ENCODE measurements around the gene PCDHA1. TPM values are rescaled to one million over a fixed set of nuclear protein-coding genes. Genes with fewer than 3 reads are reported as not detected.
A peak's percentile ranks its signal among the peaks of the same experiment; 100 is the strongest.

Gene PCDHA1
- total RNA-seq, 1 experiment from 2014 or later = not detected

DNA sequence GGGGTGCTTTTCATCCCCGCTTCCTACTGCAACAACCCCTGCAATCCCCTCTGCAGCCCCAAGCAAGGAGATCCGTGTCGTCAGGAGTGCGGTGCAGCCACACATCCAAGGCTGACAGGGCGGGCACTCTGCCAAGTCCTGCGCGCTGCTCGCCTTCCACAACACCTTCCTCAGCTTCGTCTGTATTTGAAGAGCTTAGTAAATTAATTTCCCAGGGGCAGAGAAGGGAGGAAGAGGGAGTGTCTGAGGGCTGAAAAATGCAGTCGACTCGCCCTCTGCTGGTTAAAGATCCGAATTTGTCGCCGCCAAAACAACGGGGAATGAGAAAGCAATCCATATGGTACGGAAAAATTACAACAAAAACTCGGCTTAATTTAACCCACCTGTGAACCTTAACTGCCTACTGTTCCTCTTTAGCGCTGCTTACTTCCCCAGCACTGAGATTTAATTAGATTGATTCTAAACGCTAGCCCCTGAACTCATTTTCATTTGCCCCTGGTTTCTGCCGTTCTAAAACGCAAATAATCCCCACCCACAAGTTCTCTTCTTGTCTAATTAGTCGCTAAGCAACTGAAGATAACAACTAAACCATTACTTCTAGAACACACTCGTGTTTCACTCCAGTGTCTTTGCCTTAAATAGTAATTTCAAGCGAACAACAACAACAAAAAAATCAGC, 254.3 kb downstream of the PCDHA1 start:
- H4K20me1 ChIP-seq (ENCODE audit: insufficient read depth) = no peaks in the 10 kb centered on the region
- peak overlapping the region; percentile 8; the same call in 1 of the 2 replicates for H3K27ac ChIP-seq (ENCODE audit: low read depth, low read length)
- no peaks in the 10 kb centered on the region for H3K79me2 ChIP-seq (ENCODE audit: insufficient read depth, low read length)
- ChIA-PET POLR2A (interaction anchor here (1.2 to 1.8 kb wide), 5 partner anchors 22 to 171 kb away, joined by 4 to 10 read pairs (median 4); partner anchors contain the start of gene PCDHA13), CTCF (interaction anchor here (0.7 to 2.3 kb wide), 21 partner anchors 11 to 254 kb away, joined by 3 to 50 read pairs (median 4); partner anchors contain the start of genes PCDHA1, PCDHA11, PCDHA13 and PCDHA4), RAD21 (ENCODE audit: low non-redundant PET in 1 of 2, low total read pairs in 2 of 2, uncharacterized antibody in 2 of 2, unreplicated experiment in 2 of 2) (interaction anchor here (0.7 to 2.4 kb wide), 9 partner anchors 23 to 171 kb away, joined by 3 to 24 read pairs (median 4); partner anchors contain the start of genes PCDHAC1 (in 2 of the 2), PCDHA11 (in 1 of the 2) and PCDHA13 (in 1 of the 2))
- peak overlapping the region; percentile 55 to 56 for H3K4me3 ChIP-seq (replicated peaks in 1 of 2; ENCODE audit: low read depth in 1 of 2, low read length in 2 of 2)
- H3K9me3 ChIP-seq (ENCODE audit: control insufficient read depth in 1 of 2, insufficient read depth in 1 of 2, low read depth in 1 of 2, low read length in 2 of 2) = no peaks in the 10 kb centered on the region
- H3K4me1 ChIP-seq (ENCODE audit: control insufficient read depth in 1 of 2, insufficient read depth in 2 of 2, low read length in 2 of 2) = peaks cover 2 to 10% of the 10 kb centered on the region in 2 experiments; a peak in 2 of 4 replicates
- H2AFZ ChIP-seq (ENCODE audit: low read depth, low read length, poor library complexity, severe bottlenecking) = peak overlapping the region; percentile 86
- no peaks in the 10 kb centered on the region for H3K9me2 ChIP-seq (ENCODE audit: insufficient read depth)
- intact Hi-C loops (cut with micrococcal nuclease) = loop anchor here (1.0 to 2.0 kb wide), 3 partner anchors 35 to 313 kb away; partner anchors contain the start of gene PCDHAC1
- ATAC-seq (peak; percentile 75), DNase-seq (ENCODE audit: low read depth, low spot score) (peak; percentile 69)
- H3K27me3 ChIP-seq (ENCODE audit: insufficient read depth, low read length) = no peaks in the 10 kb centered on the region
- peak overlapping the region; percentile 45 for H3K9ac ChIP-seq (ENCODE audit: low read length)
- no peaks in the 10 kb centered on the region for H3K36me3 ChIP-seq (ENCODE audit: control insufficient read depth in 1 of 2, insufficient read depth in 2 of 2, low read length in 2 of 2)
- H3K4me2 ChIP-seq (ENCODE audit: low read length) = peak overlapping the region; percentile 70
- TSS peak; percentile 98 for BruUV-seq (replicated peaks)
- TF ChIP-seq, protein P1, sequence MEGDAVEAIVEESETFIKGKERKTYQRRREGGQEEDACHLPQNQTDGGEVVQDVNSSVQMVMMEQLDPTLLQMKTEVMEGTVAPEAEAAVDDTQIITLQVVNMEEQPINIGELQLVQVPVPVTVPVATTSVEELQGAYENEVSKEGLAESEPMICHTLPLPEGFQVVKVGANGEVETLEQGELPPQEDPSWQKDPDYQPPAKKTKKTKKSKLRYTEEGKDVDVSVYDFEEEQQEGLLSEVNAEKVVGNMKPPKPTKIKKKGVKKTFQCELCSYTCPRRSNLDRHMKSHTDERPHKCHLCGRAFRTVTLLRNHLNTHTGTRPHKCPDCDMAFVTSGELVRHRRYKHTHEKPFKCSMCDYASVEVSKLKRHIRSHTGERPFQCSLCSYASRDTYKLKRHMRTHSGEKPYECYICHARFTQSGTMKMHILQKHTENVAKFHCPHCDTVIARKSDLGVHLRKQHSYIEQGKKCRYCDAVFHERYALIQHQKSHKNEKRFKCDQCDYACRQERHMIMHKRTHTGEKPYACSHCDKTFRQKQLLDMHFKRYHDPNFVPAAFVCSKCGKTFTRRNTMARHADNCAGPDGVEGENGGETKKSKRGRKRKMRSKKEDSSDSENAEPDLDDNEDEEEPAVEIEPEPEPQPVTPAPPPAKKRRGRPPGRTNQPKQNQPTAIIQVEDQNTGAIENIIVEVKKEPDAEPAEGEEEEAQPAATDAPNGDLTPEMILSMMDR (IDR thresholded peaks at IDR 0.05 in 2 of 3, conservative IDR thresholded peaks at IDR 0.05 in 1 of 3; ENCODE audit: borderline replicate concordance in 1 of 3, insufficient read depth in 1 of 3, low read depth in 2 of 3, low read length in 2 of 3) = peak; percentile 62 to 93 (median 85)
- TF ChIP-seq, protein P2, sequence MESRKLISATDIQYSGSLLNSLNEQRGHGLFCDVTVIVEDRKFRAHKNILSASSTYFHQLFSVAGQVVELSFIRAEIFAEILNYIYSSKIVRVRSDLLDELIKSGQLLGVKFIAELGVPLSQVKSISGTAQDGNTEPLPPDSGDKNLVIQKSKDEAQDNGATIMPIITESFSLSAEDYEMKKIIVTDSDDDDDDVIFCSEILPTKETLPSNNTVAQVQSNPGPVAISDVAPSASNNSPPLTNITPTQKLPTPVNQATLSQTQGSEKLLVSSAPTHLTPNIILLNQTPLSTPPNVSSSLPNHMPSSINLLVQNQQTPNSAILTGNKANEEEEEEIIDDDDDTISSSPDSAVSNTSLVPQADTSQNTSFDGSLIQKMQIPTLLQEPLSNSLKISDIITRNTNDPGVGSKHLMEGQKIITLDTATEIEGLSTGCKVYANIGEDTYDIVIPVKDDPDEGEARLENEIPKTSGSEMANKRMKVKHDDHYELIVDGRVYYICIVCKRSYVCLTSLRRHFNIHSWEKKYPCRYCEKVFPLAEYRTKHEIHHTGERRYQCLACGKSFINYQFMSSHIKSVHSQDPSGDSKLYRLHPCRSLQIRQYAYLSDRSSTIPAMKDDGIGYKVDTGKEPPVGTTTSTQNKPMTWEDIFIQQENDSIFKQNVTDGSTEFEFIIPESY (IDR thresholded peaks at IDR 0.05; ENCODE audit: extremely low read depth, insufficient replicate concordance, low read length) = no peak
- peak; percentile 95 for TF ChIP-seq RAD21 (IDR thresholded peaks at IDR 0.05; ENCODE audit: low read depth)
- no peak for TF ChIP-seq SP1 (IDR thresholded peaks at IDR 0.05; ENCODE audit: low read depth)
- no peak for TF ChIP-seq YY1 (IDR thresholded peaks at IDR 0.05; ENCODE audit: extremely low read depth, insufficient replicate concordance, low read depth, low read length)
- TF ChIP-seq, protein P3, sequence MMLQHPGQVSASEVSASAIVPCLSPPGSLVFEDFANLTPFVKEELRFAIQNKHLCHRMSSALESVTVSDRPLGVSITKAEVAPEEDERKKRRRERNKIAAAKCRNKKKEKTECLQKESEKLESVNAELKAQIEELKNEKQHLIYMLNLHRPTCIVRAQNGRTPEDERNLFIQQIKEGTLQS (IDR thresholded peaks at IDR 0.05) = no peak
- no peak for TF ChIP-seq EGR1 (IDR thresholded peaks at IDR 0.05; ENCODE audit: low read depth)
- TF ChIP-seq ZNF274 (IDR thresholded peaks at IDR 0.05; ENCODE audit: low read depth, low read length) = no peak
- TF ChIP-seq JUND (IDR thresholded peaks at IDR 0.05) = no peak
- no peak for TF ChIP-seq SRF (IDR thresholded peaks at IDR 0.05; ENCODE audit: low read depth)
- no peak for TF ChIP-seq EZH2phosphoT487 (IDR thresholded peaks at IDR 0.05; ENCODE audit: borderline replicate concordance)
- TF ChIP-seq FOSL1 (IDR thresholded peaks at IDR 0.05; ENCODE audit: low read depth) = no peak
- peak; percentile 12; the same call in 1 of the 2 replicates for TF ChIP-seq CEBPB (IDR thresholded peaks at IDR 0.05; ENCODE audit: low read depth)
- no peak for TF ChIP-seq EZH2 (IDR thresholded peaks at IDR 0.05)
- no peak for TF ChIP-seq SIN3A (IDR thresholded peaks at IDR 0.05; ENCODE audit: low read depth)
- TF ChIP-seq, protein P4, sequence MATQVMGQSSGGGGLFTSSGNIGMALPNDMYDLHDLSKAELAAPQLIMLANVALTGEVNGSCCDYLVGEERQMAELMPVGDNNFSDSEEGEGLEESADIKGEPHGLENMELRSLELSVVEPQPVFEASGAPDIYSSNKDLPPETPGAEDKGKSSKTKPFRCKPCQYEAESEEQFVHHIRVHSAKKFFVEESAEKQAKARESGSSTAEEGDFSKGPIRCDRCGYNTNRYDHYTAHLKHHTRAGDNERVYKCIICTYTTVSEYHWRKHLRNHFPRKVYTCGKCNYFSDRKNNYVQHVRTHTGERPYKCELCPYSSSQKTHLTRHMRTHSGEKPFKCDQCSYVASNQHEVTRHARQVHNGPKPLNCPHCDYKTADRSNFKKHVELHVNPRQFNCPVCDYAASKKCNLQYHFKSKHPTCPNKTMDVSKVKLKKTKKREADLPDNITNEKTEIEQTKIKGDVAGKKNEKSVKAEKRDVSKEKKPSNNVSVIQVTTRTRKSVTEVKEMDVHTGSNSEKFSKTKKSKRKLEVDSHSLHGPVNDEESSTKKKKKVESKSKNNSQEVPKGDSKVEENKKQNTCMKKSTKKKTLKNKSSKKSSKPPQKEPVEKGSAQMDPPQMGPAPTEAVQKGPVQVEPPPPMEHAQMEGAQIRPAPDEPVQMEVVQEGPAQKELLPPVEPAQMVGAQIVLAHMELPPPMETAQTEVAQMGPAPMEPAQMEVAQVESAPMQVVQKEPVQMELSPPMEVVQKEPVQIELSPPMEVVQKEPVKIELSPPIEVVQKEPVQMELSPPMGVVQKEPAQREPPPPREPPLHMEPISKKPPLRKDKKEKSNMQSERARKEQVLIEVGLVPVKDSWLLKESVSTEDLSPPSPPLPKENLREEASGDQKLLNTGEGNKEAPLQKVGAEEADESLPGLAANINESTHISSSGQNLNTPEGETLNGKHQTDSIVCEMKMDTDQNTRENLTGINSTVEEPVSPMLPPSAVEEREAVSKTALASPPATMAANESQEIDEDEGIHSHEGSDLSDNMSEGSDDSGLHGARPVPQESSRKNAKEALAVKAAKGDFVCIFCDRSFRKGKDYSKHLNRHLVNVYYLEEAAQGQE (IDR thresholded peaks at IDR 0.05; ENCODE audit: low read depth) = no peak
- TF ChIP-seq ELF1 (IDR thresholded peaks at IDR 0.05; ENCODE audit: borderline replicate concordance, low read depth) = no peak
- peak; percentile 34; the same call in 1 of the 2 replicates for TF ChIP-seq CBX3 (IDR thresholded peaks at IDR 0.05; ENCODE audit: low read depth)

Measured in HCT116 (cell line).